ENCODE measurements around the gene GATAD1.

GATAD1 gene

GRCh38 chr7:92485974-92486373 lies 38.7 kb downstream of the GATAD1 start:
- no peaks in the 10 kb centered on the region for H3K27me3 ChIP-seq (ENCODE audit: low read depth, low read length)
- H3K4me3 ChIP-seq (ENCODE audit: low read depth in 1 of 2, low read length in 2 of 2), result no peak overlapping the region
- peaks cover 32 to 40% of the 10 kb centered on the region in 2 donors for H3K36me3 ChIP-seq (ENCODE audit: control insufficient read depth in 1 of 2, insufficient read depth in 2 of 2, low read length in 2 of 2)
- H3K4me1 ChIP-seq (ENCODE audit: control insufficient read depth in 1 of 2, insufficient read depth in 2 of 2, low read length in 2 of 2), result no peaks in the 10 kb centered on the region
- H3K9me3 ChIP-seq (ENCODE audit: control insufficient read depth in 1 of 2, low read length in 2 of 2), result no peaks in the 10 kb centered on the region
- H3K27ac ChIP-seq (ENCODE audit: low read length), result no peak overlapping the region

GRCh38 chr7:92487804-92488203 lies 40.5 kb downstream of the GATAD1 start:
- Histone ChIP-seq H3K36me3 (ENCODE audit: control insufficient read depth in 1 of 2, insufficient read depth in 2 of 2, low read length in 2 of 2) (peaks cover 44 to 56% of the 10 kb centered on the region in 2 donors), H3K4me3 (ENCODE audit: low read depth in 1 of 2, low read length in 2 of 2) (no peak overlapping the region), H3K4me1 (ENCODE audit: control insufficient read depth in 1 of 2, insufficient read depth in 2 of 2, low read length in 2 of 2) (no peaks in the 10 kb centered on the region)

GRCh38 chr7:92489634-92490033 lies 42.4 kb downstream of the GATAD1 start:
- Histone ChIP-seq H3K27me3 (ENCODE audit: low read depth, low read length) (no peaks in the 10 kb centered on the region), H3K4me1 (ENCODE audit: control insufficient read depth in 1 of 2, insufficient read depth in 2 of 2, low read length in 2 of 2) (no peaks in the 10 kb centered on the region), H3K27ac (ENCODE audit: low read length) (no peak overlapping the region), H3K36me3 (ENCODE audit: control insufficient read depth in 1 of 2, insufficient read depth in 2 of 2, low read length in 2 of 2) (peaks cover 49 to 70% of the 10 kb centered on the region in 2 donors), H3K9me3 (ENCODE audit: control insufficient read depth in 1 of 2, low read length in 2 of 2) (no peaks in the 10 kb centered on the region), H3K4me3 (ENCODE audit: low read depth in 1 of 2, low read length in 2 of 2) (no peak overlapping the region)

More at GRCh38 chr7:92487804-92488203, 40.5 kb downstream of the GATAD1 start:
- Histone ChIP-seq H3K27ac (ENCODE audit: low read length) (no peak overlapping the region), H3K9me3 (ENCODE audit: control insufficient read depth in 1 of 2, low read length in 2 of 2) (no peaks in the 10 kb centered on the region), H3K27me3 (ENCODE audit: low read depth, low read length) (no peaks in the 10 kb centered on the region)

GRCh38 chr7:92496876-92497275 lies 49.6 kb downstream of the GATAD1 start:
- H3K27me3 ChIP-seq (ENCODE audit: low read depth, low read length), result no peaks in the 10 kb centered on the region
- no peaks in the 10 kb centered on the region for H3K9me3 ChIP-seq (ENCODE audit: control insufficient read depth in 1 of 2, low read length in 2 of 2)
- H3K4me3 ChIP-seq (ENCODE audit: low read depth in 1 of 2, low read length in 2 of 2), result no peak overlapping the region
- H3K36me3 ChIP-seq (ENCODE audit: control insufficient read depth in 1 of 2, insufficient read depth in 2 of 2, low read length in 2 of 2), result peaks cover 40 to 60% of the 10 kb centered on the region in 2 donors
- no peaks in the 10 kb centered on the region for H3K4me1 ChIP-seq (ENCODE audit: control insufficient read depth in 1 of 2, insufficient read depth in 2 of 2, low read length in 2 of 2)
- no peak overlapping the region for H3K27ac ChIP-seq (ENCODE audit: low read length)

GRCh38 chr7:92498557-92498956 lies 51.3 kb downstream of the GATAD1 start:
- no peaks in the 10 kb centered on the region for H3K27me3 ChIP-seq (ENCODE audit: low read depth, low read length)
- no peaks in the 10 kb centered on the region for H3K4me1 ChIP-seq (ENCODE audit: control insufficient read depth in 1 of 2, insufficient read depth in 2 of 2, low read length in 2 of 2)
- H3K27ac ChIP-seq (ENCODE audit: low read length), result no peak overlapping the region
- no peaks in the 10 kb centered on the region for H3K9me3 ChIP-seq (ENCODE audit: control insufficient read depth in 1 of 2, low read length in 2 of 2)
- peaks cover 41 to 56% of the 10 kb centered on the region in 2 donors for H3K36me3 ChIP-seq (ENCODE audit: control insufficient read depth in 1 of 2, insufficient read depth in 2 of 2, low read length in 2 of 2)
- H3K4me3 ChIP-seq (ENCODE audit: low read depth in 1 of 2, low read length in 2 of 2), result no peak overlapping the region

GRCh38 chr7:92503767-92504166 lies 56.5 kb downstream of the GATAD1 start:
- Histone ChIP-seq H3K36me3 (ENCODE audit: control insufficient read depth in 1 of 2, insufficient read depth in 2 of 2, low read length in 2 of 2) (peaks cover 44 to 70% of the 10 kb centered on the region in 2 donors), H3K9me3 (ENCODE audit: control insufficient read depth in 1 of 2, low read length in 2 of 2) (no peaks in the 10 kb centered on the region), H3K27me3 (ENCODE audit: low read depth, low read length) (no peaks in the 10 kb centered on the region), H3K27ac (ENCODE audit: low read length) (no peak overlapping the region), H3K4me1 (ENCODE audit: control insufficient read depth in 1 of 2, insufficient read depth in 2 of 2, low read length in 2 of 2) (no peaks in the 10 kb centered on the region), H3K4me3 (ENCODE audit: low read depth in 1 of 2, low read length in 2 of 2) (no peak overlapping the region)

- Histone ChIP-seq H3K4me3 (ENCODE audit: low read depth in 1 of 2, low read length in 2 of 2) (no peak overlapping the region), H3K9me3 (ENCODE audit: control insufficient read depth in 1 of 2, low read length in 2 of 2) (no peaks in the 10 kb centered on the region), H3K27me3 (ENCODE audit: low read depth, low read length) (no peaks in the 10 kb centered on the region), H3K27ac (ENCODE audit: low read length) (no peak overlapping the region), H3K4me1 (ENCODE audit: control insufficient read depth in 1 of 2, insufficient read depth in 2 of 2, low read length in 2 of 2) (no peaks in the 10 kb centered on the region), H3K36me3 (ENCODE audit: control insufficient read depth in 1 of 2, insufficient read depth in 2 of 2, low read length in 2 of 2) (peaks cover 38 to 62% of the 10 kb centered on the region in 2 donors)
Observed at GRCh38 chr7:92504563-92504962, 57.3 kb downstream of the GATAD1 start.

- Histone ChIP-seq H3K4me1 (ENCODE audit: control insufficient read depth in 1 of 2, insufficient read depth in 2 of 2, low read length in 2 of 2) (no peaks in the 10 kb centered on the region), H3K4me3 (ENCODE audit: low read depth in 1 of 2, low read length in 2 of 2) (no peak overlapping the region), H3K27me3 (ENCODE audit: low read depth, low read length) (no peaks in the 10 kb centered on the region), H3K9me3 (ENCODE audit: control insufficient read depth in 1 of 2, low read length in 2 of 2) (no peaks in the 10 kb centered on the region), H3K36me3 (ENCODE audit: control insufficient read depth in 1 of 2, insufficient read depth in 2 of 2, low read length in 2 of 2) (peaks cover 29 to 46% of the 10 kb centered on the region in 2 donors), H3K27ac (ENCODE audit: low read length) (no peak overlapping the region)
Observed at GRCh38 chr7:92506363-92506762, 59.1 kb downstream of the GATAD1 start.

- Histone ChIP-seq H3K27ac (ENCODE audit: low read length) (no peak overlapping the region), H3K36me3 (ENCODE audit: control insufficient read depth in 1 of 2, insufficient read depth in 2 of 2, low read length in 2 of 2) (peaks cover 23 to 34% of the 10 kb centered on the region in 2 donors)
Observed at GRCh38 chr7:92508946-92509345, 61.7 kb downstream of the GATAD1 start.

More at GRCh38 chr7:92508946-92509345, 61.7 kb downstream of the GATAD1 start:
- Histone ChIP-seq H3K4me1 (ENCODE audit: control insufficient read depth in 1 of 2, insufficient read depth in 2 of 2, low read length in 2 of 2) (no peaks in the 10 kb centered on the region), H3K9me3 (ENCODE audit: control insufficient read depth in 1 of 2, low read length in 2 of 2) (no peaks in the 10 kb centered on the region), H3K4me3 (ENCODE audit: low read depth in 1 of 2, low read length in 2 of 2) (no peak overlapping the region), H3K27me3 (ENCODE audit: low read depth, low read length) (no peaks in the 10 kb centered on the region)

Data from muscle layer of duodenum (tissue), 2 donors.